HG03558 (cell line): ENCODE measurements around the gene TMEM45A.
"Not testable (repeated sequence)": the region's sequence is repeated elsewhere in the genome, so short reads cannot be mapped to it uniquely, and the experiment has no call there.

Source experiments
- ATAC-seq: cut with Tn5 transposase; IDR thresholded peaks from one replicate; pipeline ENCODE4 v1.9.1; 2021; ENCODE audit warnings: moderate number of reproducible peaks; ENCODE audit not compliant: unreplicated experiment; ENCODE audit errors: extremely low read depth

Gene TMEM45A, protein sequence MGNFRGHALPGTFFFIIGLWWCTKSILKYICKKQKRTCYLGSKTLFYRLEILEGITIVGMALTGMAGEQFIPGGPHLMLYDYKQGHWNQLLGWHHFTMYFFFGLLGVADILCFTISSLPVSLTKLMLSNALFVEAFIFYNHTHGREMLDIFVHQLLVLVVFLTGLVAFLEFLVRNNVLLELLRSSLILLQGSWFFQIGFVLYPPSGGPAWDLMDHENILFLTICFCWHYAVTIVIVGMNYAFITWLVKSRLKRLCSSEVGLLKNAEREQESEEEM

DNA sequence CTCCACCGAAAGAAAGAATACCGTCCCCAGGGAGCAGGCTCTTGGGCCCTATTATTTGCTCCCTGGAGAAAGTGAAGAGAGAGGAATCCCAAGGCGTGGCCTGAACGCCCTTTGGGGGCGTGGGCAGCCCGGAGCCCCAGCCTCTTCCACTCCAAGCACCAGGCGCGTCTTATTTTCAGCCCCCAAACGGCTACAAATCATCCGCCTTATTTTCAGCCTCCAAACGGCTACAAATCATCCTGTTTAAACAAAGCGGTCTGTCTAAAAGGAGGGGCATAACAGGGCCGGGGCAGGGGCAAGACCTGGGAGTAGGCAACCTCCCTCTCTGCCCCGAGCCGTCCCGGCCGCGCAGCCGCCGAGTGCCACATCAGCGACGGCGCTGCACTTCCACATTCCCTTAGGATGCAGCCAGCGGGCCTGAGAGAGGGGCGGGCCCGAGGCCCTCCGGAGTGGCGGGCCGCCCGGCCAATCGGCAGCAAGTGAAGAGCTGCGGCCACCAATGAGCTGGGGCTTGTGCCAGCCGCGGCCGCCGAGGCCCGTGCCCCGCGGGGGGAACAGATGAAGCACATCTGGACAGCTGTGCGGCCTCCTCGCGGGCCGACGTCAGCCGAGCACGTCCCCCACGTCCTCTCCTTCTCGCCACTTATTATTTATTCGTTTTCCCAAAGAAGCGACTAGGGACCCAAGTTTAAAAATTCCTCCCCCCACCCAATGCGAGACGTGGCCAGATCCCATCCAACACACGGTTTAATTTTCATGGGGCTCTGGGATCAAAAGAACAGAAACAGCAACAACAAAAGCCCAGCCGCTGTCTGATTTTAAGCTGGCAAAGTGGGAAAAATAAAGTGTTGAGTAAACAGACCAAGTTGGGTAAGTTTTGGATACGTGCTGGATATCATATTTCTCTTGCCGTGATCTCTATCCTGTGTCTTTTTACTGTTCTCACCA lies at the start of gene TMEM45A:
TMEM45A (plus strand) TSS at position 561 of the 948 bp plus-strand sequence. CDS start 62,593 bp downstream, outside the sequence.
- peak; percentile 95 for ATAC-seq

DNA sequence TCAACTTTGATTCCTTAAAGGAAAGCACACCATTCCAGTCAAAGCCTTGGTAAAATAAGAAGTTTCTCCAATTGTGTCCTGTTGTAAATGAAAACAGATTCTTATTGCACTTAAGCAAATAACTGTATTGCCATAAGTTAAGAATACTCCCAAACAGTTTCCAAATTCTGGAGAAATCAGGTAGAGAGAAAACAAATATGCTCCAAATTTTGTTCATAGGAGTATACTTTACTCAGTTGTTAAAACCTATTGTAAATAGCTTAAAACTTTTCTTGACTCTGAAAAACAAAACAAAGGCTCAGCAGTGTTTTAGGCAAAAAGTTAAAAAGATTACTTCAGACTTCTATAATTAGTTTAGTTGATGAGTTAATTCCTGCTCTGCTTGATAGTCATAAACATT lies 48.7 kb upstream of the TMEM45A start:
- no peak for ATAC-seq

DNA sequence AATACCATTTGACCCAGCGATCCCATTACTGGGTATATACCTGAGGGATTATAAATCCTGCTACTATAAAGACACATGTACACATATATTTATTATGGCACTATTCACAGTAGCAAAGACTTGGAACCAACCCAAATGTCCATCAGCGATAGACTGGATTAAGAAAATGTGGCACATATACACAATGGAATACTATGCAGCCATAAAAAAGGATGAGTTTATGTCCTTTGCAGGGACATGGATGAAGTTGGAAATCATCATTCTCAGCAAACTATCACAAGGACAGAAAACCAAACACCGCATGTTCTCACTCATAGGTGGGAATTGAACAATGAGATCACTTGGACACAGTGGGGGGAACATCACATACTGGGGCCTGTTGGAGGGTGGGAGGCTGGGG lies 45.4 kb upstream of the TMEM45A start:
- not testable (repeated sequence) for ATAC-seq

DNA sequence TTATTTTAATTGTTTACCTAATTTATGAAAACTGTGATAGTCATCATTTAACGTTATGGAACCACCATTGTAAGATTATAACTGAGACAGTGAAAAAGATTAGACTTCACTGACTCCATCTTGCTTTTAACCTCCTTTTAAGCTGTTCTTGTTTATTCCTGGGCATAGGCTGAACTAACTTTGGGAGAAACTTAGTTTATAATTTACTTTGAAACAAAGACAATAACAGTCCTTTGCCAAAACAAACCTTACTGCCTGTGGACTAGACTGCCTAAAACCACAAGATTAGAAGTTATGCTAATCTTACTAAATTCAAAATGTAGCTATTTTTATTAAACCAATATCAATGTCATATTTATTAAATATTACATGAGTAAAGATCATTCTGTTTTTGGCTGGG lies 44.3 kb upstream of the TMEM45A start:
- no peak for ATAC-seq

DNA sequence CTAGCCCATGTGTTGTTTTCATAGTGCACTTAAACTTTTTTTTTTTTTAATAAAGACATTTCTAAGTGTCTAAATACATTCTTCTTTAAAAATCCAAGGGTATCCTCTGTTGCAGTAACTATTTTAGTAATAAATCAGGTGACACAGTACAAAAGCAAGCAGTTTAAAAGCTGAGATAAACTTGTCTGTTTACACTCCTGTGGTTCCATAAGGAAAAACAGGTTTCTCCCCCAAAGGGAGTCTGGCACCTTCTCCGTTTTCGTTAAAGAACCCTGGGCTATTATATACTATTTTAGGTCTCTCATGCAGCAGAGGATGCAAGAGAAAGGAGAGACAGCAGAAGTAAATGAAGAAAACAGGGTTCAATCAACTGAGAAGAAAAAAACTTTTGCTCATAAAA lies 43.2 kb upstream of the TMEM45A start:
- no peak for ATAC-seq

DNA sequence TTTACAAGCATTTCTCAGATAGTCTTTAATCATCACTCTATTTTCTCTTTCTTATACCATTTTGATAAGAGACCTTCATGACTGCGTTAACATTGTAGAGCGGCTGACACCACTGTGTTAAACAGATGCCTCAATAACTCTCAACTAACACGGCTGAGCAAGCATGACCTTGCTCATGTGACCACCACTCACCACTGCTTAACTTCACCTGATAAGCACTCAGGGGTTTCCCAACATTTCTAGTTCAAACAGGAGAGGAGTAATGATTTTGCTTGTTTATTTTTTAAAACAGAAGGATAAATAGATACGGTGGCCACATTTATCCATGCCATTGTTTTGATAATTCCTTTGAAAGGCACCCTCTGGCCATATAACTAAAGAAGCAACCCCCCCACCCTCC lies 37.7 kb upstream of the TMEM45A start:
- ATAC-seq, result no peak

DNA sequence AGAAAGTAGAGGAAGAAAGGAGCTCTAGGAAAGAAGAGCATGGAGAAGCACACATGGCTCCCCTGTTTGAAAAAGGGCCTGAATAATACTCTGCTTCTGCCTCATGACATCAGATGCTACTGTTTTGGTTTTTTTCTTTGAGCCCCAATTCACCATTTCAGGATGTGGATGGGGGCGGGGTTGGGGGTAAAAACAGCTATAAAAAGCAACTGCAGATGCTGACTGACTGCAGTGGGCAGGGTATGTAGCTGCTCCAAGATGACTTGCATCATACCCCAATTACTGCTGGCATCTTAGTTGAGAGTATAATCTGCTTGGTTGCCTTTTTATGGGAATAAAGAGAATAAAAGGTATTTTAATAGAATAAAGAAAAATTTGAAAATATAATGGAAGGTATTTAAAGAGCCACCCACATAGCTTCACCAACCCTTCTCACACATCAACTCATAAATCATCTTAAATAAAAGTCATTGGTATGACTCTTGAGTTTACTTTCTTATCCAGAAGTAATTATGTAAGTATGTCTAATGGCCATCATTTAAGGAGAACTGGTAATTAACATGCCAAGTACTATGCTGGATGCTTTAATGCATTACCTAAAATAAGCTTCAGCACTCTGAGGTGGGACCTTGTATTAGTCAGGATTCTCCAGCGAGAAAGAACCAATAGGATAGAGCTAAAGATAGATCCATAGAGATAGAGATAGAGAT lies 36.4 kb upstream of the TMEM45A start:
- no peak for ATAC-seq

DNA sequence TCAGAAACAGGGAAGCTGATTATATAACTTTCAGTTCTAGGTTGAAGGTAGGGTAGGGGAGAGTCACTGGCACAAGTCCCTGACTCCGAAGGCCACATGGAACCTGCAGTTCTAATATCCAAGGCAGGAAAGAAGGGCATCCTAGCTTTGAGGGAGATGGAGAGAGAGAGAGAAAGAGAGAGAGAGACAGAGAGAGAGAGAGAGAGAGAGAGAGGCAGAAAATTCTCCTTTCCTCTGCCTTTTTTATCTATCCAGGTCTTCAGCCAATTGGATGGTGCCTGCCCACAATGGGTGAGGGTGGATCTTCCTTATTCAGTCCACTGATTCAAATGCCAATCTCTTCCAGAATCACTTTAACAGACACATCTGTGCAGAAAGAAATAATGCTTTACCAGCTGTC lies 35.7 kb upstream of the TMEM45A start:
- no peak for ATAC-seq

DNA sequence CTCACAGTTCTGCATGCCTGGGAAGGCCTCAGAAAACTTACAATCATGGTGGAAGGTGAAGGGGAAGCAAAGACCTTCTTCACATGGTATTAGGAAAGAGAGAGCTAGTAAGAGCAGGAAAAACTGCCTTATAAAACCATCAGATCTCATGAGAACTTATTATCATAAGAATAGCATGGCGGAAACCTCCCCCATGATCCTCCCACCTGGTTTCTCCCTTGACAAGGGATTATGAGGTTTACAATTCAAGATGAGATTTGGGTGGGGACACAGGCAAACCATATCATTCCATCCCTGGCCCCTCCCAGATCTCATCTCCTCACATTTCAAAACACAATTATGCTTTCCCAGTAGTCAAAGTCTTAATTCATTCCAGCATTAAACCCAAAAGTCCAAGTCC lies 34.6 kb upstream of the TMEM45A start:
- no peak for ATAC-seq

DNA sequence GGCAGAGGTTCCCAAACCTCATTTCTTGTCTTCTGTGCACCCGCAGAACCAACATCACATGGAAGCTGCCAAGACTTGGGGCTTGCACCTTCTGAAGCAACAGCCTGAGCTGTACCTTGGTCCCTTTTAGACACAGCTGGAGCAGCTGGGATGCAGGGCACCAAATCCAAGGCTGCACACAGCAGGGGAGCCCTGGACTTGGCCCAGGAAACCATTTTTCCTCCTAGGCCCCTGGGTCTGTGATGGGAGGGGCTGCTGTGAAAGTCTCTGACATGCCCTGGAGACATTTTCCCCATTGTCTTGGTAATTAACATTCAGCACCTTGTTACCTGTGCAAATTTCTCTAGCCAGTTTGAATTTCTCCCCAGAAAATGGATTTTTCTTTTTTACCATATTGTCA lies 33.6 kb upstream of the TMEM45A start:
- no peak for ATAC-seq

DNA sequence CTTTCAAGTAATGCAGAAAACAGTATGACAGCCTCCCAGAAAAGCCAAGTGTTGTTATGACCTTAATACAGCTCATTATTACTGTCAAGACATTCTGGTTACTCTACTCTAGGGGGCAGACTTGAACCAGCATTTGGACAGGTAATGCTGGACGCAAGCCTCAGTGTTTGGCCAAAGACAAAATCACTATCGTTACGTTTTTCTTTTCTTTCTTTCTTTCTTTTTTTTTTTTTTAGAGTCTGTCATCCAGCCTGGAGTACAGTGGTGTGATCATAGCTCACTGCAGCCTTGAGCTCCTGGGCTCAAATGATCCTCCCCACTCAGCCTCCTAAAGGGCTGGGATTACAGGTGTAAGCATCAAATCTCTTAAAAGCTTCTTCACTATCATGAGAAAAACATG lies 29.4 kb upstream of the TMEM45A start:
- ATAC-seq, result peak; percentile 92

DNA sequence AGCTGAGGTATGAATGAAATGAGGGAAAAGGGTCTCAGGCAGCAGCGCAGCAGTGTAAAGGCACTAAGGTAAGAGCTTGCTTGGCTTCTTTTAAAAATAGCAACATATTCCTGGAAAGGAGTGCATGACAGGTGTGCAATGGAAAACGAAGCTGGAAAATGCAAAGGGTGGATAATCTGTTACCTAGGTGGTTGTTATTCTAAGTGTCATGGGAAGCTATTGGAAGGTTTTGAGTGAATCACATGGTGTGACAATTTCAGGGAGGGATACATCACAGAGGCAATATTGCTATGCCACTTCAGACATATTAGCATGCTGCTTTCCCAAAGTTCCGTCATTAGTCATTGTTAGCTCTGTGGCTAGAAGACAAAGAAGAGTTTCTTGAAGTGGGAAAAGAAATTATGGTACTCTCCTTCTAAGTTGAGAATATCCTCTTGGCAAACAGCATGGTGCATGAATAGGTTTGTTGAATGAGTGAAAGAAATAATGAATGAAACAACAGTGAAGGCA lies 28.7 kb upstream of the TMEM45A start:
- ATAC-seq, result no peak

DNA sequence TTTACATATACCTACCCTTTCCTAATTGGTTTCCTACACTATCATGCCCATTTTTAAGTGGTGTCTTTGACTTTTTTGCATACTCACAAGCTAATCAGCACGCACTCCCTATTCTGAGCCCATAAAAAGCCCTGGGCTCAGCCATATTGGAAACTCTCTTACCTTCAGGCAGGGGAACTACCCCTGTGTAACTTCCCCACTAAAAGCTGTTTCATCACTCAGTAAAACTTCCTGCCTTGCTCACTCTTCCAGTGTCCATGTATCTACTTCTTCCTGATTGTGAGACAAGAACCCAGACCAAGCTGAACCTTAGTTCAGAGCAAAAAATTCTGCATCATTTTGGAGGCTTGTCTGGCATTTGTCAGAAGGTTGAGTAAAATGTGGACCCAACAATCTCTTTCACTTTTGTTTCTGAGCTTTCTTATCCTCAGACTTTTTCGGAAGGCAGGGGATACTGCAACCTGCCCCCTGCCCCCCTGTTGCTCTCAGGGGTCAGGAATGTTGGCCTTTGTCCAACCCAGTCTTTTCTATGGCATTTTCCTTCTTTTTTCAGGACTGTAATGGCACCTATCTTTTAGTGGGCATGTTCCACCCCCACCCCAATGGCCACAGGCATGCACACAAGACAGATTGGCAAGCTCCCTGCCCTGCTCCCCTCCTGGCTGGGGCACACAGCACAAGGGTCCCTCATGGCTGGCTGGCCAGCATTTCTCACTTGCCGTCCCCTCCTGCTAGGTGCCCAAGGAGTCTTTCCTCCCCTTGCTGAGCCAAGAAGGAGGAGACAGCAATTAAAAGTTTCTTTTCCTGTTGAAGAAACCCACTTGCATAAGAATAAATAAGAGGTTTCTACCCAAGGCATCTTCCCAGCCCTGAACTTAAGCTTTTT lies 26.3 kb upstream of the TMEM45A start:
- no peak for ATAC-seq

DNA sequence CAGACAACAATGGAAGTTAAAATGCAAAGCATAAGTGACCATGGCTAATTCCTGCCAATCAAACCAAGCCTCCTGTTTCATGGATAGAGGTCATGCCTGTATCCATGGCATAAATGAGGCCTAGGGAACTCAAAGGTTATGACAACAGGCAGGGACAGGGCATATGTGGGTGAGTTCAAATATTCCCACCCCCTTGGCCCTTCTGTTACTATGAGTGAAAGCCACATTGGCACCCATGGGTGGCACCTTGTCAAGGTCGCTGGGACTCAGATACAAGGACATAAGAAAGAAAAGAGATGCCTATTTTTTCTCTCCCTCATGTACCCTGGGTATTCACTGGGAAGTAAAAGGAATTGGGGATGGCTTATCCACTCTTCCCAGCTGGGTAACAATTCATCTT lies 25.3 kb upstream of the TMEM45A start:
- ATAC-seq, result no peak

DNA sequence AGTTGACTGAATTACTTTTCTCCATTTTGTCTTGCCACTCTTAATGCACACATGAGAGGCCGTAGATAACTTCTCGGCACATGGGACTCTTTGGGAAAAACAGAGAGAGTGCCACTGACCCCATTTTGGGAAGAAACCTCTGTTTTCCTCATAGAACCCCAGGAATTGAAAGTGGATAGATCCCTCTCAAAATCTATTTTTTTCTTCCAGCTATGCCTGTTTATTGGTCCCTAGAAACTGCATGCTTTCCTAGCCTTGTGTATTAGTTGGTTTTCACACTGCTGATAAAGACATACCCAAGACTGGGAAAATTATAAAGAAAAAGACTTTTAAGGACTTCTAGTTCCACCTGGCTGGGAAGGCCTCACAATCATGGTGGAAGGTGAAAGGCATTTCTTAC lies 23.7 kb upstream of the TMEM45A start:
- ATAC-seq, result no peak

DNA sequence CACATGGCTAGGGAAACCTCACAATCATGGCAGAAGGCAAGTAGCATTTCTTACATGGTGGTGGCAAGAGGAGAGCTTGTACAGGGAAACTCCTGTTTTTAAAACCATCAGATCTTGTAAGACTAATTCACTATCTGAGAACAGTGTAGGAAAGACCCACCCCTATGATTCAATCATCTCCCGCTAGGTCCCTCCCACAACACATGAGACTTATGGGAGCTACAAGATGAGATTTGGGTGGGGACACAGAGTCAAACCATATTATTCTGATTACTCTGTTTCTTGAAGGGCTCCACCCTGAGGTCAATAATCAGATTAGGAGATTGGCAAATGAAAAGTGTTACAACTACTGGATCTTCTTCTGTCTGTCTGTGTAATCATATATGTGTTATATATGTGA lies 21.5 kb upstream of the TMEM45A start:
- no peak for ATAC-seq

DNA sequence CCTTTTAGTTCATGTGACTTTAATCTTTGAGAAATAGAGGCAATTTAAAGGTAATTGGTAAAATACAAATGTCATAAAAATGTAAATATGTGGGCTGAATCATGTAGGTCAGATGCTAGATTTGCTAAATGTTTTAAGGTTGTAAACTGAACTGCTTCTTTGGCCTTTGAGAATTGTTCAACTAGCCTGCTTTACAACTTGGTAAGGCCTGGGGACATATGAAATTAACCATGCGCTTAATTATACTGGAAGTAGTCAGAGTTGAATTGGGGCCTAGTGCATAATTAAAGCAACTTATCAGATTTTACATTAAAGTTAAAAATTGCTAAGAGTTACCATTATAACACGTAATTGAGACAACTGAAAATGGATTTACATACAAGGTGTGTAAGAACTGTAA lies 21.0 kb upstream of the TMEM45A start:
- no peak for ATAC-seq

DNA sequence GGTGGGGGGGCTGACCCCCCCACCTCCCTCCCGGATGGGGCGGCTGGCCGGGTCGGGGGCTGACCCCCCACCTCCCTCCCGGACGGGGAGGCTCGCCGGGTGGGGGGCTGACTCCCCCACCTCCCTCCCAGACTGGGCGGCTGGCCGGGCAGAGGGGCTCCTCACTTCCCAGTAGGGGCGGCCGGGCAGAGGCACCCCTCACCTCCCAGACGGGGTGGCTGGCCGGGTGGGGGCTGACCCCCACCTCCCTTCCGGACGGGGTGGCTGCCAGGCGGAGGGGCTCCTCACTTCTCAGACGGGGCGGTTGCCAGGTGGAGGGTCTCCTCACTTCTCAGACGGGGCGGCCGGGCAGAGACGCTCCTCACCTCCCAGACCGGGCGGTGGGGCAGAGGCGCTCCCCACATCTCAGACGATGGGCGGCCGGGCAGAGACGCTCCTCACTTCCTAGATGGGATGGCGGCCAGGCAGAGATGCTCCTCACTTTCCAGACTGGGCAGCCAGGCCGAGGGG lies 14.5 kb upstream of the TMEM45A start:
- ATAC-seq, result not testable (repeated sequence)

DNA sequence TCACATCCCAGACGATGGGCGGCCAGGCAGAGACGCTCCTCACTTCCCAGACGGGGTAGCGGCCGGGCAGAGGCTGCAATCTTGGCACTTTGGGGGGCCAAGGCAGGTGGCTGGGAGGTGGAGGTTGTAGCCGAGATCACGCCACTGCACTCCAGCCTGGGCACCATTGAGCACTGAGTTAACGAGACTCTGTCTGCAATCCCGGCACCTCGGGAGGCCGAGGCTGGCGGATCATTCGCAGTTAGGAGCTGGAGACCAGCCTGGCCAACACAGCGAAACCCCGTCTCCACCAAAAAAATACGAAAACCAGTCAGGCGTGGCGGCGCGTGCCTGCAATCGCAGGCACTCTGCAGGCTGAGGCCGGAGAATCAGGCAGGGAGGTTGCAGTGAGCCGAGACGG lies 13.9 kb upstream of the TMEM45A start:
- not testable (repeated sequence) for ATAC-seq

DNA sequence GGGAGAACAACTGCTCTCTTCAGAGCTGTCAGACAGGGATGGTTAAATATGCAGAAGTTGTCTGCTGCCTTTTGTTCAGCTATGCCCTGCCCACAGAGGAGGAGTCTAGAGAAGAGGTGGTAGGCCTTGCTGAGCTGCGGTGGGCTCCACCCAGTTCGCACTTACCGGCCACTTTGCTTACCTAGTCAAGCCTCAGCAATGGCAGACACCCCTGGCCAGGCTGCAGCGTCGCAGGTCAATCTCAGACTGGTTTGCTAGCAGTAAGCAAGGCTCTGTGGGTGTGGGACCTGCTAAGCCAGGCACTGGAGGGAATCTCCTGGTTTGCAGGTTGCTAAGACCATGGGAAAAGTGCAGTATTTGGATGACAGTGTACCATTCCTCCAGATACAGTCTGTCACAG lies 12.3 kb upstream of the TMEM45A start:
- ATAC-seq, result no peak
